Activated CD4-positive, alpha-beta T cell treated with anti-CD3 and anti-CD28 coated beads, Interleukin-2, amount 50 U/mL, for 4 hours (primary cell): Measurements from ENCODE around the gene SCN4A.
A peak's percentile ranks its signal among the peaks of the same experiment; 100 is the strongest.
"Not testable (repeated sequence)": the region's sequence is repeated elsewhere in the genome, so short reads cannot be mapped to it uniquely, and the experiment has no call there.

Source experiments
- DNase-seq, 2 experiments: peaks; one replicate each; pipeline ENCODE4 v3.0.0-alpha.2; 2020

The SCN4A gene

GRCh38 chr17:63984651-63985386 lies 12.1 kb upstream of the SCN4A start:
- DNase-seq, result peak; percentile 40 to 43

DNA sequence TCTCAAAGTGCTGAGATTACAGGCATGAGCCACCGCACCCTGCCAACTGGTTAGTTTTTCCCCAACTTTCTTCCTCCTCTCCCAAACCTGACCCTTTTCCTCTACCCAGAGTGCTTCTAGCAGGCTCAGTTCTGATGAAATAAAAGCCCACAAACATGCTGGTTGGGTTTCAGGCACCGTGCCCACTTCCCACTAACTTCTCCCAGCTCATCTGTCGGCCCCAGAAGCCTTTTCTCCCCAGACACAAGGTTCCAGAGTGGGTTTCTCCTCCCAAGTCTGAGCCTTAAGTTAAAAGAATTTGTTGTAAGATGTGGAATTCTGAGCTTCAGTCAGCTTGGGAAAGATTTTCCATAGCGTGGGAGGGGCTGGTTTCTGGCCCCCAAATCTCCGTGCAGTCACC lies 11.5 kb upstream of the SCN4A start:
- no peak for DNase-seq

DNA sequence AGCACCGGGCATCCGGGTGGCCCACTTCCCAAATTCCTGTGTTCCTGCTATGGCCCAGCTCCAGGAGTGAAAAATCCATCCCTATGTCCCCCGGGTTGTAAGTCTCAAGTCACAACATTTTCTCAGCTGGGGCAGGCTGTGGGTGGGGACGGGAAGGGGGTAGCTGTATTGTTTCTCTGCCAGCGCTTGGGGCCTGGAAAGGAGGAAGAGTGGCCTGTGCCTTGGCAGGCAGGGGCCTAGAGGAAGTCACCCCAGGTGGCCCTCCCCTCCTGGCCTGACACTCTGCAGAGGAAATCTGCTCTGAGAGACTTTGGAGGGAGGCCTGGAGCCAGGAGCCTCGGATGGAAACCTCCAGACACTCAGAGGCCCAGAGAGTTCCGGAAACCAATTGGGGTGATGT lies 10.6 kb upstream of the SCN4A start:
- no peak for DNase-seq

DNA sequence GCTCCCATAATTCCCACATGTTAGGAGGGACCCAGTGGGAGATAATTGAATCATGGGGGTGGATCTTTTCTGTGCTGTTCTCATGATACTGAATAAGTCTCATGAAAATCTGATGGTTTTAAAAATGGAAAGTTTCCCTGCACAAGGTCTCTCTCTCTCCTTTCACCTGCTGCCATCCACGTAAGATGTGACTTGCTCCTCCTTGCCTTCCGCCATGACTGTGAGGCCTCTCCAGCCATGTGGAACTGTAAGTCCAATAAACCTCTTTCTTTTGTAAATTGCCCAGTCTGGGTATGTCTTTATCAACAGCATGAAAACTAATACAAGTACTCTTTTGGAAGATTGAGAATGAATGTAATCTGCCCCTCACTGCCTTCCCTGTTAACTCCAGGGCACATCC lies 9.9 kb upstream of the SCN4A start:
- not testable (repeated sequence) for DNase-seq

GRCh38 chr17:63978272-63979200 lies 5.8 kb upstream of the SCN4A start:
- no peak for DNase-seq

GRCh38 chr17:63976702-63977101 lies 4.0 kb upstream of the SCN4A start:
- DNase-seq, result no peak

DNA sequence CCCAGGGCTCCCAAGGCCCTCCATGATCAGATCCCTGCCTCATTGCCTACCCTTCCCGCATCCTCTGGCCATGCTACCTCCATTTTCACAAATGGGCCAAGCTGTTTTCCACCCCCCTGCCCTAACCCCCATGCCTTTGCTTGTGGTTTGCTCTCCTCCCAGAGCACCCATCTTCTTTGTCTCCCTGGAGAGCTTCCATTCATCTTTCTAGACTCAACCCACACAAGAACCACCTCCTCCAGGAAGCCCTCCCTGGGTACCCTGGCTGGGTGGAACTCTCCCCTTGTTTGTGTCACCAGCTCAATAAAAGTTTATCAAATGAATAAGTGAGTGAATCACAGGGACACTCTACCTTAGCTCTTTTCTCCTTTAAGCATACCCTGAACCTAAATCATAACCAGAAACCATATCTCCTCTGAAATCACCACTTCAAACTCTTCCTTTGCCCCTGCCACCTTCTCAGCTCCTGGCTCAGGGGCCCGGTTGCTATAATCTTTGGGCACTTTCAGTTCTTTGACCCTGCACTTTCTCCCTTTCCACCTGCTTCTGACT lies 2.9 kb upstream of the SCN4A start:
- no peak for DNase-seq

GRCh38 chr17:63974594-63975192 lies 2.0 kb upstream of the SCN4A start:
- DNase-seq, result no peak

DNA sequence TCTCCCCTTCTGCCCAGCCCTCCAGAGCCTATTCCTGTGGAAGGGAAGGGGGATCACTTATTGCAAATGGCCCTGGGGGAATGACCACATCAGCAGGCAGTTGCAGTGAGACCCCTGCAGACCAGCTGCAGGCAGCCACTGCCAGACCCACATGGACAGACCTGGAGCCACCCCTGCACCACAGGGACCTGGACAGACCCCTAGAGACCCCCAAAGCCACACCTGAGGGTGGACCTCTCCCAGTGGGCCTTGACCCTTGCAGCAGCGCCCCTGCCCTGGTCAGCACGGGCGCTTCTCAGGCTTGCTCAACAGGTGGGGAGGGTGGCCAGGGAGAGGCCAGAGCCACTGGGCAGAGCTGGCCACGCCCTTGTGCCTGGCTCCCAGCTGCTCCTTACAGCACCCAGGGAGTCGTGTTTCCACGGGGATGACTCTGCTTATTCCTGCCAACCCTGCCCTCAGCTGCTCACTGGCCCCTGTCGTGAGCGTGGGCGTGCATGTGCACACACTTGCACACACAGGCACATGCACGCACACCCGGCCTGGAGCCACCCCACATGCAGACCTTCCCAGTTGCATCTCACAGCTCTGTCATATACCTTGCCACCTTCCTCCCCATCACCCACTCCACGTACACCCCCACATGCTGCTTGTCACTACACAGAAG lies 1.3 kb upstream of the SCN4A start:
- DNase-seq, result no peak

GRCh38 chr17:63973247-63973646 lies 529 bp upstream of the SCN4A start:
- DNase-seq, result no peak

DNA sequence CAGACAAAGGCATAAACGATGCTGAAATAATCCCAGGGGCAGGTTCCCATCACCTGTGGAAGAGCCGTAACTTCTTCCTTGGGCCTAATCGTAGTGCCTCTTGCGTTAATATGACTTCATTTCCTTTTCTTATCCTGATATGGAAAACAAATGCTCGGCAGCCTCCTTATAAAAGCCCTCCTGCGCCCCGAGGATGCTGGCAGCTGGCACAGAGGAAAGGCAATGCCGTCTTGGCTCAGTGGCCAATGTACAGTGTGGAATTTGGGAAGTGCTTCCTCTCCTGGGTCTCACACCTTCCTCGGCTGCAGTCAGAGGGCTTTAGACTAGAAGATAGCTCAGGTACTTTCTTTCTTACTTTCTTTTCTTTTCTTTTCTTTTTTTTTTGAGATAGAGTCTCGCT lies 3.4 kb downstream of the SCN4A start:
- DNase-seq, result no peak

GRCh38 chr17:63967953-63968352 lies 4.8 kb downstream of the SCN4A start:
- DNase-seq, result no peak

DNA sequence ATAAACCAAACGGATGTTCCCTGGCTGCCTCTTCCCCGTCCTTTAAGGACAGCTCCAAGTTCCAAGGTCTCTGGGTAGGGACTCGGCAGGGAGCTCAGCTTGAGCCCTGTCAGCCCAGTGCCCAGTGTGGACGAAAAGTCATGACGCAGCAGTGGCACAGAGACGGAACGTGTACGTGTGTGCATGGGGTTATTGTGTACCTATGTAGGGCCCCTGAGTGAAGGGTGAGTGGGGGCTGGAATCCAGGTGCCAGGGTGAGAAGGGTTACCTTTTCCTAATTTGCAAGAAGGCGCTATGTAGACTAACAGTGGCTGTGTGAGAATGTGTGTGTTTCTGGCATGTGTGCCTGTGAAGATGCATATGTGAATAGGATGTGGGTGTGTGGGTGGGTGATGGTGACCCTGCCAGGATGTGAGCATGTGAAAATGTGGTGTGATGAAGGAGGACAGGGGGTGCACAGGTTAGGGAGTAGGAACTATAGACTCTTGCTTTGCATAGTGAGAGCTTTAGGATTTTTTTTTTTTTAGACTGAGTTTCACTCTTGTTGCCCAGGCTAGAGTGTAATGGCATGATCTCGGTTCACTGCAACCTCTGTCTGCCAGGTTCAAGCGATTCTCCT lies 6.0 kb downstream of the SCN4A start:
- DNase-seq, result no peak

- DNase-seq, result no peak
Measured at GRCh38 chr17:63963123-63963522, 9.6 kb downstream of the SCN4A start.

- DNase-seq, result no peak
Measured at GRCh38 chr17:63962298-63962744, 10.4 kb downstream of the SCN4A start.

- DNase-seq, result peak; percentile 9 to 14
Measured at GRCh38 chr17:63961355-63962212, 11.1 kb downstream of the SCN4A start.

- no peak for DNase-seq
Measured at GRCh38 chr17:63960430-63960829, 12.3 kb downstream of the SCN4A start.

DNA sequence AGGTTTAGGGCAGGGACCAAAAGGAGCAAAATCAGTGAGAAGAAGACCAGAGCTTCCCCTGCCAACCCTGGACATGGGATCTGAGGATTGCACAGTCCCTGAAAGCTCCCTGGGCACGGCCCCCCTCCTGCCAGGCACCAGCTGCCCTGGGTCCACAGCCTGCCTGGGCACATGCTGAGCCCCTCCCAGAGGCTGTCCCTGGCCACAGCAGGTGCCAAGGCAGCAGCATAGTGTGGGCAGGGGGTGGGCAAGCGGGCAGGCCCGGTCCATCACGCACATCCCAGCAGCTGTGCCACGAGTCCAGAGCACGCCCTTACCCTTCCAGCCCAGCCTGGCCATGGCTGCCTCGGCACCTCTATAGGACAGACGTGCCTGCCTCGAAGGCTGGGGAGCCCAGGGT lies 12.7 kb downstream of the SCN4A start:
- no peak for DNase-seq

- DNase-seq, result no peak
Measured at GRCh38 chr17:63956296-63956920, 16.3 kb downstream of the SCN4A start.

DNA sequence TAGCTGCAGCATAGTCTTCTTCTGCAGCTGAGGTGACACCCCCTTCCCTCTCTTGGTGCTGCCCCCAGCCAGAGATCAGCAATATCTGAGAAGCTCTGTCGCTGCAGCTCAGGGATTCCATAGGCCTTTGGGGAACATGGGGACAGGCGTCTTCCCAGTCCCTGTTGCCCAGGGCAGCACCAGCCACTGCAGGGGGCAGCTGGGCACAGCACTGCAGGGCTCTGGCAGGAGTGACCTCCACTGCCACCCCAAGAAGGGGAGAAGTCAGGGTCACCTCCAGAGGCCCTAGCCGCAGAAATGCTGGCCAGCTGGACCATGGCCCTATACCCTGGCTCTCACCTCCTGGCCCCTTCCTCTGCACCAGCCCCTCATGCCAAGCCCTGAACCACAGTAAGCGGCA lies 16.9 kb downstream of the SCN4A start:
- DNase-seq, result no peak

GRCh38 chr17:63955232-63955631 lies 17.5 kb downstream of the SCN4A start:
- DNase-seq, result no peak
